Fibroblast of upper back skin (primary cell): Measurements from ENCODE around the gene ADTRP.
"Not testable (repeated sequence)": the region's sequence is repeated elsewhere in the genome, so short reads cannot be mapped to it uniquely, and the experiment has no call there.

Experiments
- DNase-seq: peaks from one replicate; pipeline ENCODE4 v3.0.0-alpha.2; 2013

Gene ADTRP

DNA sequence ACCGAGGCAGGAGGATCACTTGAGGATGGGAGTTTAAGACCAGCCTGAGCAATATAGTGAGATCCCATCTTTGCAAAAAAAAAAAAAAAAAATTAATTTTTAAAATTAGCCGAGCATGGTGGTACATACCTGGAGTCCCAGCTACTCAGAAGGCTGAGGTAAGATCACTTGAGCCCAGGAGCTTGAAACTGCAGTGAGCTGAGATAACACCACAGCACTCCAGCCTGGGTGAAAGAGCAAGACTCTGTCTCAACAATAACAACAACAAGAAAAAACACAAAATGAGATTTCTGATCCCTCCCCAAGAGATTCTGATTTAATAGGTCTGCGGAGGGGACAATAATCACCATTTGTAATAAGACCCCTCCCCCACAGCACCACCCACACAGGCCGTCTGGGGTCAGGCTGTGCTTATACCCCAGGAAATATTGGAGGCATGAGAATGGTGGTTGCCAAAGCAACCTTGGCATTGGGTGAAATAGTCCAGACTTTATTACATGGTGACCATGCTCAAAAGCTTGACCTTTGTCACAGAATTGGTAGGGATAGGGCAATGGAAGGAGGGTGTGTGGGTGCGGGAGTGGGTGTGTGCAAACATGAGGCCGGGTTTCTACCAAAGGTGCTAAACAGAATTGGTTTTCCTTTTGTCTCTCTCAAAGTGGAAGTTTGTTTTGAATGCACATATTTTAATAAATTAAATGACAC, 24.4 kb upstream of the ADTRP start:
- DNase-seq: no peak

- not testable (repeated sequence) for DNase-seq
Observed at GRCh38 chr6:11800531-11800930, 21.9 kb upstream of the ADTRP start.

DNA sequence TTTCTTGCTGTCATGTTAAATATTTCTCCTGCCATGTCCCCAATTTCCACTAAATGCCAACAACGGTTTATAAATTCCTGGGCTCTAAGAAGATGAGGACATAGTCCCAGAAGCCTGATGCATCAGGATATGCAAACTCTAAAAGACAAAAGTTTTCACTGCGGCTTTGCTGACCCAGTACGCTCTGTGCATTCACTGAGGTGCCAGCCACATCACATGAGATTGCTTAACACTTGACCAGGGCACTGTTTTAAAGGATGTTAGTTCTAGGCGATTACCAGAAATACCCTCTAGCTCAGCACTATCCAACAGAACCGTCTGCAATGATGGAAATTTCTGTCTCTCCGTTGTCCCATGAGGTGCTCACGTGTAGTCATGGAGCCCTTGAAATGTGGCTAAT, 19.9 kb upstream of the ADTRP start:
- DNase-seq: no peak

DNA sequence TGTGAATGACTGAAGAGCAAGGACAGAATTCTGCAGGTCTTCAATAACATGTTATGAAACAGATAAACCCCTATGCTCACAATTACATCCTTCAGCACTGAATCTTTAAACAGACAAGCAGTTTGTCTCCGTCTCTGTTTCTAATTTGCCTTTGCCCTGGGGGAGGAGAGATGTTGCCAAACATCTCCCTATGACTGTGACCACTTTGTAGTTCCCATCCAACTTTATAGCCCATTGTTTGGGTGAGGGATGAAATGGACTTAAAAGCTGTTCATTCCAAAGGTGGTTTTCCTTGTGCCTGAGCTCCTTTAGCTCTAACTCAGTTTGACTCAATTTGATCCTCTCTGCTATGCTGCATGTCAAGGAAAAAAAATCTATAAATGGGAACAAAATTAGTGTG, 19.5 kb upstream of the ADTRP start:
- DNase-seq: peak; percentile 28

DNA sequence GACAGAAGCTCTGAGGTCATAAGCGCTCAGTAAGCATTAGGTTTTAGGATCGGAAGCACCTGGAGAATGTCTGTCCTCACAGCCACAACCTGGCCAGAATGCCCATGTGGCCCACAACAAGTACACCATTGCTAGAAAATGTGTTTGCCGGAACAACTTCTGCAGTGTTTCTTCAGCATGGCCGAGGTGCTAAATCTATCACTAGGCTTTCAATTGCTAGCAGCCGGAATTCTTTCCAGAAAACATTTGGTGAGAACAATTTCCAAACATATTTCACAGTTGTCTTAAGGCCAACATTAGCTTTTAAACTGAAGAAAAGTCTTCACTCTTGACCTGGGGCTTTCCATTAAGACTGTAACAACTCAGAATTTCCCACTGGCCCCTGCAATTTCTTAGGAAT, 18.2 kb upstream of the ADTRP start:
- DNase-seq: no peak

DNA sequence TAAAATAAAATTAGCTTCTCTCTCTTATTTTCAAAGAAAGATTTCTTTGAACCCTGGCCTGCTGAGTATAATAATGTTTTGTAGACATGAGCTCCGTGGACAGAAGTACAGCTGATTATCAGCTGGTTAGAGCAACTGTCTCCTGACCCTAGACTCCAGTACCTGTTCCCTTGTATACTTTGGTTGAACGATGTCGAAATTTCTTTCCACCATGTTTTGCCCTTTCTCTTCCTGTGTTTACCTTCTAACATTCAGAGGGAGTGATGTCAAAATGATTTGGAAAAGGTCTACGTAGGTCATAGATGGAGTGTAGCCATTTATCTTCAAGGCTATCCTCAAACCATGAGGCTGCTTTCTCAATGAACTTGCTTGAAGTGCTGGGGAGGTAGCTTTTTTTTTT, 16.8 kb upstream of the ADTRP start:
- DNase-seq: no peak

GRCh38 chr6:11793277-11793676, 14.7 kb upstream of the ADTRP start:
- DNase-seq: no peak

DNA sequence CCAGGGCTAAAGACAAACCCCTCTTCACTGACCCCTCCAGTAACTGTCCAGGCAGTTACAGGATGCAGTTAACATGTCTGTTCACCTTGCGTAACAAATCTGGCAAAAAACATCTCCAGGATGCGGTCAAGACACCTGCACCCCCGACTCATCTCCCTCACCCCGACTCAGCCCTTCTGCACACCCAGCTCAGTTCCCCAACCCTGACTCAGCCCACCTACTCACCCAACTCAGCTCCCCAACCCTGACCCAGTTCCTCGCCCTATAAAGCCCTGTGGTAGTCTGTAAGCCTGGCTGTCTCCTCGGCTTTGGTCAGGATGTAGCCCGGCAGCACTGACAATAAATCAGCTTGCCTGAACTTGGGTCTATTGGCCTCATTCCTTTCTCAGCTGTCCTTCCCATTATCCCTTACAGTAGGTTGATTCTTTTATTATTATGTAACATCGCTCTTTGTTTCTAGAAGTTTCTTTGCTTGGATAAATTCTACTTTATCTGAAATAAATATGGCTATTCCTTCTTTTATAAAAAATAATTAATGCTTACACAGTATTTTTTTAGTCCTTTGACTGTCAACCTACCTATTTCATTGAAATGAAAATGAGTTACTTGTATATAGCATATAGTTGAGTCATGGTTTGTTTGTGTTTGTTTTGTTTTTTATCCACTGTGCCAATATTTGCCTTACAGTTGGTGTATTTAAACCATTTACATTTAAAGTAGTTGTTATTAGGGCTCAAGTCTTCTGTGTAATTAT, 12.9 kb upstream of the ADTRP start:
- DNase-seq: peak; percentile 29

GRCh38 chr6:11789744-11790143, 11.1 kb upstream of the ADTRP start:
- no peak for DNase-seq

- no peak for DNase-seq
Observed at GRCh38 chr6:11788043-11788442, 9.4 kb upstream of the ADTRP start.

GRCh38 chr6:11785774-11786579, 7.4 kb upstream of the ADTRP start:
- DNase-seq: no peak

- no peak for DNase-seq
Observed at GRCh38 chr6:11785415-11785773, 6.8 kb upstream of the ADTRP start.

GRCh38 chr6:11784341-11784740, 5.7 kb upstream of the ADTRP start:
- DNase-seq: no peak

DNA sequence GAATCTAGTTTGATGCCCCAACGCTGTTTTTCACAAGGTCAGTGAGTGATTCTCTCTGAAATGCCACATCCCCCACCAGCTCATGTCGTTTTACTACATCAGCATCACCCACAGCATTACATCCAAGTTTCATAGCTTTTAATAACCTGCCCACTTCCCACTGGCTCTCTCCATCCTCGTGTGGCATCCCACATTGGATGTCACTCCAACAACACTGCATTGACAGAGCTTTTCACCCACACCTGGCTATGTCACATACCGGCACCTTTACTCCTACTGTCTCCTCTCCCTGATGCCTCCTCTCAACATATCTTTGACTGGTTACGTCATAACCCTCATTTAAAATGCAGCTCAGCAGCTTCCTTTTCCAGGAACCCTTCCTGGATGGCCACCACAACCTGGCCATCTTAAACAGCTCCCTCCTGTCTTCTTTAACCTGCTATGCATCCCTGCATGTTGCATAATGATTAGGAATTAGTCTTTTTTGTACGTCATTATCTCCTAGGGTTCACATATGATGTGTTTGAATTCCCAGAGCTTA, 5.0 kb upstream of the ADTRP start:
- no peak for DNase-seq

- no peak for DNase-seq
Observed at GRCh38 chr6:11782524-11782923, 3.9 kb upstream of the ADTRP start.

DNA sequence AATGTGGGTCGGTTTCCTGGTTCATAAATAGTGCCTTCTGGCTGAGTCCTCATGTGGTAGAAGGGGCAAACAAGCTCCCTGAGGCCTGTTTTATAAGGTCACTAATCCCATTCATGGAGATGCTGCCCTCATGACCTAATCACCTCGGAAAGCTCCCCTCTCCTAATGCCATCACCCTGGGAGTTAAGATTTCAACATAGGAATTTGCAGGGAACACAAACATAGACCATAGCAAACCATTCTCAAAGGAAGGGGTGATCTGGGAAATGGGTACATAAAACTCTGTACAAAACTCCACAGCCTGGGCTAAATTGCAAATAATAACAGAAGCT, 1.5 kb upstream of the ADTRP start:
- no peak for DNase-seq

- DNase-seq: no peak
Observed at GRCh38 chr6:11779329-11780096, 910 bp upstream of the ADTRP start.

- DNase-seq: no peak
Observed at GRCh38 chr6:11778036-11778435, 567 bp downstream of the ADTRP start.

- DNase-seq: no peak
Observed at GRCh38 chr6:11775791-11776409, 2.7 kb downstream of the ADTRP start.

GRCh38 chr6:11774426-11774825, 4.2 kb downstream of the ADTRP start:
- no peak for DNase-seq

DNA sequence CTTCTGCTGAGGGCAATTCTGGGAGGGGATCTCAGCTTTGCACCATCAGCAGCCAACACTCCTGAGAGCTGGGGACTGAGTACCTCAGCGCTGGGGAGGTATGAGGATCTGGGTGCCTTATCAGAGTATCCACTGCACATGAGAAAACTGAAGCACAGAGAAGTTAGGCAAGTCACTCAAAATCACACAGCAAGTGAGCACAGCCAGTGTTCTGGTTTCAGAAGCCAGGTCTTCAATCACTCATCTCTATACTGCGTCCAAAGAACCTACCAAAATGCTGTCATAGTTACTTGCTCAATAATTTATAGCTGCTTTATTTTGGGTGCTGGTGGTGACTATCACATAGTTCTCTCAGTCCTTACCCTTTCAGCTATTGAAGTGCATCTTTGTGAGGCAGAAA, 5.0 kb downstream of the ADTRP start:
- no peak for DNase-seq

DNA sequence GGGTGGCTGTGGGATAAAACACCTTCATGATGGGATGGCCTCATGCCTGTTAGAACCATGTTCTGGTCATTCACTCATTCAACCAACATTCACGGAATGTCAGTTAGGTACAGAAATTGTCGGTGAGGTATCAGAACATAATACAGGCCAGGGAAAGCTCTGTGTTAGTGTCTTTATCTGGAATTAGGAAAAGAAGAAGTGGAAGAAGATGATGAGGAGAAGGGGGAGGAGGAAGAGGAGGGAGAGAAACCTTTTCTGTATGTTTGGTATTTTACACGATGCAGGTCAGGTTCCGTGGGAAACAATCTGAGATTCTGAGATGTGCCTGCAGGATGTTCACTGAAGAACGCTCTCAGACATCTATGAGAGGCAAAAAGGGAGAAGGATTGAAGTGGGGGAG, 5.6 kb downstream of the ADTRP start:
- DNase-seq: no peak
